Hepatocyte (in vitro differentiated cells): Measurements from ENCODE around the gene SBF2.

ENCODE experiments used
- EZH2 ChIP-seq: fragments of 200-600 bp; sonication (generic); IDR thresholded peaks from 2 replicates; pipeline ENCODE4 v1.6.1; 2016; ENCODE audit warnings: antibody characterized with exemption, mild to moderate bottlenecking, borderline replicate concordance
- TF ChIP-seq, protein P1 (sequence below): fragments of 200-600 bp; sonication (generic); IDR thresholded peaks from 2 replicates; pipeline ENCODE4 v1.5.1; 2016; ENCODE audit warnings: antibody characterized with exemption, mild to moderate bottlenecking; ENCODE audit not compliant: poor library complexity

DNA sequence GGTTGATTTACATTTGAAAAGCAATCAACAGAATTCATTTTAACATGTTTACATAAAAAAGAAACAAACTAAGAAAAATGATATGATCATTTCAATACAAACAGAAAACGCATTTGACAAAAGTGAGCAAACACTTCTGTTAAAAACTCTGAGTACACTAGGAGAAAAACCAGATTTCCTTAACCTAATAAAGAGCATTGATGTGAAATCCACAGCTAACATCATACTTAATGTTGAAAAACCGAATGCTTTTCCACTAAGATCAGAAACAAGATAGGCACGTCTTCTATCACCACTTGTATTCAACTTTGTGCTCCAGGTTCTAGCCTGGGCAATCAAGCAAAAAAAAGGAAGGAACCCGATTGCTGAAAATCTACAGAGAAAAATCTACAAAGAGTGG, 227.6 kb downstream of the SBF2 start:
- TF ChIP-seq, protein P1, sequence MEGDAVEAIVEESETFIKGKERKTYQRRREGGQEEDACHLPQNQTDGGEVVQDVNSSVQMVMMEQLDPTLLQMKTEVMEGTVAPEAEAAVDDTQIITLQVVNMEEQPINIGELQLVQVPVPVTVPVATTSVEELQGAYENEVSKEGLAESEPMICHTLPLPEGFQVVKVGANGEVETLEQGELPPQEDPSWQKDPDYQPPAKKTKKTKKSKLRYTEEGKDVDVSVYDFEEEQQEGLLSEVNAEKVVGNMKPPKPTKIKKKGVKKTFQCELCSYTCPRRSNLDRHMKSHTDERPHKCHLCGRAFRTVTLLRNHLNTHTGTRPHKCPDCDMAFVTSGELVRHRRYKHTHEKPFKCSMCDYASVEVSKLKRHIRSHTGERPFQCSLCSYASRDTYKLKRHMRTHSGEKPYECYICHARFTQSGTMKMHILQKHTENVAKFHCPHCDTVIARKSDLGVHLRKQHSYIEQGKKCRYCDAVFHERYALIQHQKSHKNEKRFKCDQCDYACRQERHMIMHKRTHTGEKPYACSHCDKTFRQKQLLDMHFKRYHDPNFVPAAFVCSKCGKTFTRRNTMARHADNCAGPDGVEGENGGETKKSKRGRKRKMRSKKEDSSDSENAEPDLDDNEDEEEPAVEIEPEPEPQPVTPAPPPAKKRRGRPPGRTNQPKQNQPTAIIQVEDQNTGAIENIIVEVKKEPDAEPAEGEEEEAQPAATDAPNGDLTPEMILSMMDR = no peak
- TF ChIP-seq EZH2 = no peak
